ENCODE measurements around the gene SCUBE1. TPM values are rescaled to one million over a fixed set of nuclear protein-coding genes. Genes with fewer than 3 reads are reported as not detected.

Gene SCUBE1
- polyA plus RNA-seq, 1 experiment, result not detected

DNA sequence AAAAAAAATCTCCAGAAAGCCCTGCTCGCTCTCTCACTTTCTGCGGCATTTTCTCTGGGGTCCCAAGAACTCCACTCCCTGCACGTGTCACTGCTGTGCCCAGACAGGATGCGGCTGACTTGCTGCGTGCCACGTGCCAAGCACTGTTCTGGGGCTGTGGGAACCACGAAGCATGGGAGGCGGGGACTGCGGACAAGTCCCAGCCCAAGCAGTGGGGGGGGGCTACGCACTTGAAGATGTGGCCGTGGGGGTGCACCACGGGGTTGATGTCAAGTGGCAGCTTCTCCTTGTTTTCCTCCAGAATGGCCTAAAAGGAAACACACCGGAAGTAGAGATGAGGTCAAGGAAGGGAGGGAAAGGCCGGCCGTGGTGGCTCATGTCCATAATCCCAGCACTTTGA, 167.1 kb downstream of the SCUBE1 start:
- CTCF ChIA-PET, result no interaction called here

DNA sequence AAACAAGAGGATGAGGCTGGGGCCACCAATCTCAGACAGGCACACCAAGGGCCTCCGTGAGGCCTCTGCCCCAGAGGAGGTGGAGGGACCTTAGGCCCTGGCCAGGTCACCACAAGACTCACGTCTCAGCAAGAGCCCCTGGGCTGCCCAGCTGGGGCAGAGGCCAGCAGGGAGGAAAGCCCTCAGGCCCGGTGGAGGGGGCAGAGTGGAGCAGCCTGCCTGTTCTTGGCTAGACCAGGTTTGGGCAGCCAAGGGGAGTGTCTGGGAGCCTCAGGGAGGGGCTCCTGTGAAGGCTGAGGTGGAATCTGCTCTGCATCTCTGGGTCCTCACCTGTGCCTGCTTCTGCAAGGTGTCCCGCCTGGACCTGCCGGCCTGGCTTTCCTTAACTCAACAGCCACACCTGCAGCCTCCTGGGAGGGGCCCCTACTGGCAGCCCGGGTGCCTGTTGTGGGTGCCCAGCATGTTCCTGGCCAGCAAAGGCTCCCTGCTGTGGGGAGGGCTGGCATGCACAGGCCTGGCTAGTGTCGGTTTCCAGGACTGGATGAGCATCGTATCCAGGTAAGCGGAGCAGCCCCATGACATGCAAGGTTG, 168.1 kb downstream of the SCUBE1 start:
- Histone ChIP-seq H3K4me3 (ENCODE audit: low read depth, low read length) (no peak overlapping the region), H3K36me3 (ENCODE audit: control insufficient read depth, insufficient read depth, low read length) (peaks cover 29% of the 10 kb centered on the region), H3K27me3 (ENCODE audit: control insufficient read depth, insufficient read depth, low read length) (no peaks in the 10 kb centered on the region)
- no peak for DNase-seq (ENCODE audit: low read depth)
- POLR2A ChIA-PET, result no interaction called here
- no peak for TF ChIP-seq CTCF (IDR thresholded peaks at IDR 0.05; ENCODE audit: insufficient read depth, low read depth, low read length)
- CTCF ChIA-PET, result no interaction called here

More for the DNA sequence above, 167.1 kb downstream of the SCUBE1 start:
- Histone ChIP-seq H3K27me3 (ENCODE audit: control insufficient read depth, insufficient read depth, low read length) (no peaks in the 10 kb centered on the region), H3K4me3 (ENCODE audit: low read depth, low read length) (no peak overlapping the region), H3K36me3 (ENCODE audit: control insufficient read depth, insufficient read depth, low read length) (peaks cover 28% of the 10 kb centered on the region)
- no peak for DNase-seq (ENCODE audit: low read depth)
- no peak for TF ChIP-seq CTCF (IDR thresholded peaks at IDR 0.05; ENCODE audit: insufficient read depth, low read depth, low read length)
- POLR2A ChIA-PET, result no interaction called here

- ChIA-PET CTCF (interaction anchor here (1.1 kb wide), 1 partner anchor 8 kb away, joined by 3 read pairs; no protein-coding TSS in a partner anchor), POLR2A (no interaction called here)
- no peak for TF ChIP-seq CTCF (IDR thresholded peaks at IDR 0.05; ENCODE audit: insufficient read depth, low read depth, low read length)
- Histone ChIP-seq H3K27me3 (ENCODE audit: control insufficient read depth, insufficient read depth, low read length) (no peaks in the 10 kb centered on the region), H3K4me3 (ENCODE audit: low read depth, low read length) (no peak overlapping the region), H3K36me3 (ENCODE audit: control insufficient read depth, insufficient read depth, low read length) (peaks cover 29% of the 10 kb centered on the region)
- DNase-seq (ENCODE audit: low read depth), result no peak
These were observed 169.0 kb downstream of the SCUBE1 start for GRCh38 chr22:43173976-43174720.

- peaks cover 24% of the 10 kb centered on the region for H3K36me3 ChIP-seq (ENCODE audit: control insufficient read depth, insufficient read depth, low read length)
- POLR2A ChIA-PET, result no interaction called here
- no peak for TF ChIP-seq CTCF (IDR thresholded peaks at IDR 0.05; ENCODE audit: insufficient read depth, low read depth, low read length)
- CTCF ChIA-PET, result interaction anchor here (1.1 kb wide), 1 partner anchor 9 kb away, joined by 3 read pairs; no protein-coding TSS in a partner anchor
- no peaks in the 10 kb centered on the region for H3K27me3 ChIP-seq (ENCODE audit: control insufficient read depth, insufficient read depth, low read length)
- H3K4me3 ChIP-seq (ENCODE audit: low read depth, low read length), result no peak overlapping the region
- no peak for DNase-seq (ENCODE audit: low read depth)
These were observed 169.6 kb downstream of the SCUBE1 start for GRCh38 chr22:43173566-43173965.

GRCh38 chr22:43172191-43172590, 171.0 kb downstream of the SCUBE1 start:
- H3K27me3 ChIP-seq (ENCODE audit: control insufficient read depth, insufficient read depth, low read length), result no peaks in the 10 kb centered on the region
- no peak for TF ChIP-seq CTCF (IDR thresholded peaks at IDR 0.05; ENCODE audit: insufficient read depth, low read depth, low read length)
- POLR2A ChIA-PET, result no interaction called here
- DNase-seq (ENCODE audit: low read depth), result no peak
- H3K36me3 ChIP-seq (ENCODE audit: control insufficient read depth, insufficient read depth, low read length), result peaks cover 29% of the 10 kb centered on the region
- CTCF ChIA-PET, result no interaction called here
- no peak overlapping the region for H3K4me3 ChIP-seq (ENCODE audit: low read depth, low read length)

Measured in BJ (cell line).